GM10266 (cell line): ENCODE results near the gene ZCCHC7.
"Not testable (repeated sequence)": the region's sequence is repeated elsewhere in the genome, so short reads cannot be mapped to it uniquely, and the experiment has no call there.

Experiments used
- DNase-seq: peaks from one replicate; pipeline ENCODE4 v3.0.0; 2012; ENCODE audit errors: extremely low spot score
- CTCF ChIP-seq: IDR thresholded peaks from 2 replicates; pipeline ENCODE4 v1.5.1; 2012; ENCODE audit warnings: mild to moderate bottlenecking, low read depth; ENCODE audit not compliant: control insufficient read depth, insufficient read depth; ENCODE audit errors: missing control alignments

The ZCCHC7 gene

GRCh38 chr9:37163299-37163698, 42.9 kb downstream of the ZCCHC7 start:
- no peak for TF ChIP-seq CTCF
- no peak for DNase-seq

- not testable (repeated sequence) for DNase-seq
These were observed 44.0 kb downstream of the ZCCHC7 start for GRCh38 chr9:37164335-37164734.

- TF ChIP-seq CTCF = no peak
- DNase-seq = no peak
These were observed 45.3 kb downstream of the ZCCHC7 start for GRCh38 chr9:37165644-37166043.

GRCh38 chr9:37167456-37168047, 47.2 kb downstream of the ZCCHC7 start:
- no peak for DNase-seq
- no peak for TF ChIP-seq CTCF

- TF ChIP-seq CTCF = no peak
- no peak for DNase-seq
These were observed 52.2 kb downstream of the ZCCHC7 start for GRCh38 chr9:37172557-37172956.

- no peak for TF ChIP-seq CTCF
These were observed 53.9 kb downstream of the ZCCHC7 start for GRCh38 chr9:37174247-37174646.

GRCh38 chr9:37178742-37179141, 58.4 kb downstream of the ZCCHC7 start:
- TF ChIP-seq CTCF = no peak
- DNase-seq = no peak

More at GRCh38 chr9:37174247-37174646, 53.9 kb downstream of the ZCCHC7 start:
- DNase-seq = no peak

GRCh38 chr9:37179576-37179975, 59.2 kb downstream of the ZCCHC7 start:
- no peak for TF ChIP-seq CTCF
- no peak for DNase-seq
